HCT116 (cell line): ENCODE measurements around the gene FBXW4. TPM values are rescaled to one million over a fixed set of nuclear protein-coding genes. Genes with fewer than 3 reads are reported as not detected.

Experiments
- ATAC-seq: fragments of 200-7000 bp; cut with Tn5 transposase; 2 replicates; pipeline ENCODE4 v1.9.1; 2020; ENCODE audit warnings: mild to moderate bottlenecking, moderate library complexity
- BruUV-seq: library from RNA; stranded (reverse); fragments of 400-500 nt; replicated peaks from 2 replicates; lab custom pipeline; 2021; lab: Mats Ljungman, UMichigan
- CTCF ChIA-PET: fragments of 300-600 bp; sonication (Branson Sonifier 250); formaldehyde crosslinking; loops from one replicate; lab custom pipeline; 2021; ENCODE audit warnings: antibody characterized with exemption; lab: Charles Lee
- POLR2A ChIA-PET: fragments of 300-600, 350-600 bp; sonication (Branson Sonifier 250); formaldehyde crosslinking; loops from one replicate; lab custom pipeline; 2021; ENCODE audit warnings: antibody characterized with exemption; lab: Charles Lee
- RAD21 ChIA-PET, 2 experiments: fragments of 300-600 bp; sonication (Branson Sonifier 250); formaldehyde crosslinking; loops; one replicate each; lab custom pipeline; 2023; ENCODE audit warnings: low total read pairs in 2 of 2; ENCODE audit not compliant: uncharacterized antibody in 2 of 2, unreplicated experiment in 2 of 2, low non-redundant PET in 1 of 2; lab: Charles Lee
- DNase-seq: peaks from one replicate; pipeline ENCODE4 v3.0.0-alpha.2; 2010; ENCODE audit warnings: low read depth, low spot score
- H2AFZ ChIP-seq: fragments of 200-600 bp; shearing (Covaris generic), sonication (generic); 2 replicates; pipeline ENCODE4 v1.6.1; 2017; ENCODE audit warnings: low read depth, mixed run types, mixed read lengths, antibody characterized with exemption, low read length; ENCODE audit not compliant: poor library complexity, severe bottlenecking
- H3K27ac ChIP-seq: 2 replicates; pipeline ENCODE4 v1.5.1; 2012; ENCODE audit warnings: low read depth, low read length
- H3K27me3 ChIP-seq: fragments of 200-600 bp; sonication (generic); 2 replicates; pipeline ENCODE4 v1.6.1; 2016; ENCODE audit warnings: mixed run types, low read length, mixed read lengths; ENCODE audit not compliant: insufficient read depth
- H3K36me3 ChIP-seq, 2 experiments: fragments of 200-500 bp in 1 of 2; fragments of 200-600 bp in 1 of 2; sonication (Bioruptor generic) in 1 of 2; sonication (generic) in 1 of 2; 2 replicates each; pipeline versions ENCODE4 v1.5.1 to v1.6.1; 2014 to 2016; ENCODE audit warnings: low read length in 2 of 2, inconsistent platforms in 1 of 2, mixed read lengths in 1 of 2, mixed run types in 1 of 2; ENCODE audit not compliant: insufficient read depth in 2 of 2, control insufficient read depth in 1 of 2
- H3K4me1 ChIP-seq, 2 experiments: fragments of 200-600 bp in 1 of 2; sonication (generic) in 1 of 2; 2 replicates each; pipeline versions ENCODE4 v1.5.1 to v1.6.1; 2012 to 2017; ENCODE audit warnings: low read length in 2 of 2, inconsistent platforms in 1 of 2, mild to moderate bottlenecking in 1 of 2, mixed read lengths in 1 of 2, mixed run types in 1 of 2, moderate library complexity in 1 of 2; ENCODE audit not compliant: insufficient read depth in 2 of 2, control insufficient read depth in 1 of 2
- H3K4me2 ChIP-seq: fragments of 200-600 bp; sonication (generic); 2 replicates; pipeline ENCODE4 v1.6.1; 2017; ENCODE audit warnings: mixed run types, low read length, mixed read lengths
- H3K4me3 ChIP-seq, 2 experiments: fragments of 200-600 bp in 1 of 2; sonication (generic) in 1 of 2; replicated peaks in 1 of 2; 2 replicates each; pipeline ENCODE4 v1.5.1; 2011 to 2016; ENCODE audit warnings: low read length in 2 of 2, control low read depth in 1 of 2, low read depth in 1 of 2, mild to moderate bottlenecking in 1 of 2, mixed read lengths in 1 of 2, mixed run types in 1 of 2
- H3K79me2 ChIP-seq: fragments of 200-600 bp; sonication (generic); 2 replicates; pipeline ENCODE4 v1.6.1; 2017; ENCODE audit warnings: mild to moderate bottlenecking, mixed run types, low read length, moderate library complexity, mixed read lengths; ENCODE audit not compliant: insufficient read depth
- H3K9ac ChIP-seq: fragments of 200-600 bp; sonication (generic); 2 replicates; pipeline ENCODE4 v1.6.1; 2016; ENCODE audit warnings: low read length, mixed read lengths
- H3K9me2 ChIP-seq: fragments of 200-600 bp; sonication (generic), shearing (Covaris generic); 2 replicates; pipeline ENCODE4 v1.6.1; 2017; ENCODE audit warnings: mixed run types, mild to moderate bottlenecking, moderate library complexity; ENCODE audit not compliant: insufficient read depth
- H3K9me3 ChIP-seq, 2 experiments: fragments of 200-500 bp in 1 of 2; fragments of 200-600 bp in 1 of 2; sonication (Bioruptor generic) in 1 of 2; sonication (generic) in 1 of 2; 2 replicates each; pipeline ENCODE4 v1.6.1; 2014 to 2017; ENCODE audit warnings: low read length in 2 of 2, mixed read lengths in 2 of 2, inconsistent platforms in 1 of 2, low read depth in 1 of 2, mild to moderate bottlenecking in 1 of 2, mixed run types in 1 of 2, moderate library complexity in 1 of 2; ENCODE audit not compliant: control insufficient read depth in 1 of 2, insufficient read depth in 1 of 2
- H4K20me1 ChIP-seq: fragments of 200-600 bp; sonication (generic), shearing (Covaris generic); 2 replicates; pipeline ENCODE4 v1.6.1; 2017; ENCODE audit warnings: mixed run types, mild to moderate bottlenecking, moderate library complexity; ENCODE audit not compliant: insufficient read depth
- ATF3 ChIP-seq: IDR thresholded peaks from 2 replicates; pipeline ENCODE4 v1.6.1; 2012
- CBX3 ChIP-seq: IDR thresholded peaks from 2 replicates; pipeline ENCODE4 v1.6.1; 2012; ENCODE audit warnings: low read depth
- CEBPB ChIP-seq: IDR thresholded peaks from 2 replicates; pipeline ENCODE4 v1.6.1; 2012; ENCODE audit warnings: low read depth
- CTCF ChIP-seq, 3 experiments: fragments of 200-600 bp in 1 of 3; sonication (generic) in 1 of 3; IDR thresholded peaks in 2 of 3; conservative IDR thresholded peaks in 1 of 3; 2 replicates each; pipeline ENCODE4 v1.5.1; 2012 to 2017; ENCODE audit warnings: low read depth in 2 of 3, low read length in 2 of 3, antibody characterized with exemption in 1 of 3, borderline replicate concordance in 1 of 3, control low read depth in 1 of 3, mild to moderate bottlenecking in 1 of 3, mixed read lengths in 1 of 3, mixed run types in 1 of 3, moderate library complexity in 1 of 3; ENCODE audit not compliant: insufficient read depth in 1 of 3
- ELF1 ChIP-seq: IDR thresholded peaks from 2 replicates; pipeline ENCODE4 v1.6.1; 2012; ENCODE audit warnings: low read depth, borderline replicate concordance
- FOSL1 ChIP-seq: IDR thresholded peaks from 2 replicates; pipeline ENCODE4 v1.6.1; 2012; ENCODE audit warnings: low read depth
- JUND ChIP-seq: IDR thresholded peaks from 2 replicates; pipeline ENCODE4 v1.6.1; 2012
- POLR2A ChIP-seq: IDR thresholded peaks from 2 replicates; pipeline ENCODE4 v1.7.0; 2011; ENCODE audit warnings: borderline replicate concordance; ENCODE audit not compliant: insufficient read depth, insufficient read length; ENCODE audit errors: extremely low read depth
- SIN3A ChIP-seq: IDR thresholded peaks from 2 replicates; pipeline ENCODE4 v1.6.1; 2012; ENCODE audit warnings: low read depth
- SP1 ChIP-seq: IDR thresholded peaks from 2 replicates; pipeline ENCODE4 v1.6.1; 2012; ENCODE audit warnings: low read depth
- SRF ChIP-seq: IDR thresholded peaks from 2 replicates; pipeline ENCODE4 v1.6.1; 2012; ENCODE audit warnings: low read depth
- ZBTB33 ChIP-seq: IDR thresholded peaks from 2 replicates; pipeline ENCODE4 v1.6.1; 2011; ENCODE audit warnings: mild to moderate bottlenecking, low read length, moderate library complexity; ENCODE audit not compliant: insufficient replicate concordance; ENCODE audit errors: extremely low read depth
- ZFX ChIP-seq: fragments of 450-650 bp; IDR thresholded peaks from 2 replicates; pipeline ENCODE4 v1.6.1; 2017
- ZNF274 ChIP-seq: fragments of 200-500 bp; sonication (Bioruptor generic); IDR thresholded peaks from 2 replicates; pipeline ENCODE4 v1.6.1; 2014; ENCODE audit warnings: mild to moderate bottlenecking, low read depth, low read length, inconsistent platforms
- intact Hi-C: fragments of 100-400 bp; cut with micrococcal nuclease; formaldehyde crosslinking; loops from 2 replicates; pipeline ENCODE4 v1.10.0; 2022
- total RNA-seq: library from RNA; stranded (reverse); gene quantifications from one replicate; pipeline ENCODE4 v1.2.1, GENCODE V29; 2021; ENCODE audit not compliant: unreplicated experiment

The FBXW4 gene
- total RNA-seq, 1 experiment from 2014 or later, result 35.3 TPM

GRCh38 chr10:101630633-101630920 lies 64.4 kb downstream of the FBXW4 start:
- Histone ChIP-seq H3K9me2 (no peaks in the 10 kb centered on the region), H3K4me2 (no peak overlapping the region), H3K79me2 (no peaks in the 10 kb centered on the region), H3K4me1 (no peaks in the 10 kb centered on the region), H4K20me1 (no peaks in the 10 kb centered on the region), H3K36me3 (no peaks in the 10 kb centered on the region), H3K4me3 (no peak overlapping the region), H3K27me3 (no peaks in the 10 kb centered on the region), H3K27ac (no peak overlapping the region), H3K9ac (no peak overlapping the region), H2AFZ (no peak overlapping the region), H3K9me3 (no peaks in the 10 kb centered on the region)
- ChIA-PET POLR2A (no interaction called here), CTCF (no interaction called here), RAD21 (no interaction called here)
- no TSS peak for BruUV-seq
- intact Hi-C loops, result no loop called here
- DNase-seq, result no peak
- ATAC-seq, result no peak
- no peak for TF ChIP-seq ZBTB33

- ChIA-PET CTCF (no interaction called here), POLR2A (no interaction called here), RAD21 (no interaction called here)
- intact Hi-C loops, result no loop called here
- no peaks in the 10 kb centered on the region for H3K79me2 ChIP-seq
- no peak overlapping the region for H3K9ac ChIP-seq
- no peaks in the 10 kb centered on the region for H3K4me1 ChIP-seq
- no peaks in the 10 kb centered on the region for H3K9me2 ChIP-seq
- no peak overlapping the region for H3K4me3 ChIP-seq
- DNase-seq, result no peak
- no peak overlapping the region for H3K27ac ChIP-seq
- no peaks in the 10 kb centered on the region for H3K36me3 ChIP-seq
- no peaks in the 10 kb centered on the region for H3K9me3 ChIP-seq
- H3K4me2 ChIP-seq, result no peak overlapping the region
- ATAC-seq, result no peak
- H2AFZ ChIP-seq, result no peak overlapping the region
- H3K27me3 ChIP-seq, result no peaks in the 10 kb centered on the region
- no peaks in the 10 kb centered on the region for H4K20me1 ChIP-seq
- no TSS peak for BruUV-seq
- TF ChIP-seq SRF, result no peak
- no peak for TF ChIP-seq ZFX
- no peak for TF ChIP-seq ZNF274
- no peak for TF ChIP-seq CBX3
- TF ChIP-seq SP1, result no peak
- TF ChIP-seq CEBPB, result no peak
- no peak for TF ChIP-seq ZBTB33
- TF ChIP-seq JUND, result no peak
- TF ChIP-seq POLR2A, result no peak
- TF ChIP-seq ATF3, result no peak
- TF ChIP-seq ELF1, result no peak
- no peak for TF ChIP-seq CTCF (IDR thresholded peaks at IDR 0.05 in 2 of 3, conservative IDR thresholded peaks at IDR 0.05 in 1 of 3; ENCODE audit: borderline replicate concordance in 1 of 3, insufficient read depth in 1 of 3, low read depth in 2 of 3, low read length in 2 of 3)
- no peak for TF ChIP-seq SIN3A
- no peak for TF ChIP-seq FOSL1
These were observed 64.9 kb downstream of the FBXW4 start for GRCh38 chr10:101629837-101630632.
